Trophoblast cell (in vitro differentiated cells and primary cell): ENCODE data around the gene CALHM5.

ENCODE experiments used
- DNase-seq, 2 donors: peaks; one replicate each; pipeline ENCODE4 v3.0.0-alpha.2; 2016
- H2AFZ ChIP-seq: 2 replicates; pipeline ENCODE4 v1.6.1; 2013; ENCODE audit warnings: low read length, moderate library complexity, mild to moderate bottlenecking; ENCODE audit not compliant: insufficient read depth, poor library complexity
- H2AK5ac ChIP-seq: 2 replicates; pipeline ENCODE4 v1.6.1; 2013; ENCODE audit warnings: mild to moderate bottlenecking, low read length
- H2BK120ac ChIP-seq: 2 replicates; pipeline ENCODE4 v1.6.1; 2013; ENCODE audit warnings: low read length, mild to moderate bottlenecking, moderate library complexity; ENCODE audit not compliant: insufficient read depth, poor library complexity
- H2BK12ac ChIP-seq: 2 replicates; pipeline ENCODE4 v1.6.1; 2013; ENCODE audit warnings: mild to moderate bottlenecking, low read length, moderate library complexity
- H2BK5ac ChIP-seq: 2 replicates; pipeline ENCODE4 v1.6.1; 2013; ENCODE audit warnings: low read length, low read depth, moderate library complexity, mild to moderate bottlenecking; ENCODE audit not compliant: poor library complexity
- H3K14ac ChIP-seq: 2 replicates; pipeline ENCODE4 v1.6.1; 2013; ENCODE audit warnings: mild to moderate bottlenecking, low read length
- H3K18ac ChIP-seq: 2 replicates; pipeline ENCODE4 v1.6.1; 2013; ENCODE audit warnings: mild to moderate bottlenecking, low read length
- H3K23ac ChIP-seq: 2 replicates; pipeline ENCODE4 v1.6.1; 2013; ENCODE audit warnings: low read length
- H3K27ac ChIP-seq: 2 replicates; pipeline ENCODE4 v1.5.1; 2013; ENCODE audit warnings: low read depth, mild to moderate bottlenecking, inconsistent platforms, low read length, moderate library complexity
- H3K27me3 ChIP-seq: 2 replicates; pipeline ENCODE4 v1.6.1; 2013; ENCODE audit warnings: inconsistent platforms, mild to moderate bottlenecking, low read length, moderate library complexity; ENCODE audit not compliant: insufficient read depth
- H3K36me3 ChIP-seq, 2 experiments: 1 replicate in 1 of 2; 2 replicates in 1 of 2; pipeline ENCODE4 v1.6.1; 2013; ENCODE audit warnings: low read length in 2 of 2, mild to moderate bottlenecking in 2 of 2, moderate library complexity in 1 of 2; ENCODE audit not compliant: insufficient read depth in 2 of 2, control insufficient read depth in 1 of 2
- H3K4ac ChIP-seq: 2 replicates; pipeline ENCODE4 v1.6.1; 2013; ENCODE audit warnings: low read depth, mild to moderate bottlenecking, low read length, moderate library complexity
- H3K4me1 ChIP-seq, 2 experiments: 1 replicate in 1 of 2; 2 replicates in 1 of 2; pipeline ENCODE4 v1.6.1; 2013; ENCODE audit warnings: low read length in 2 of 2, mild to moderate bottlenecking in 2 of 2, moderate library complexity in 1 of 2; ENCODE audit not compliant: insufficient read depth in 2 of 2, control insufficient read depth in 1 of 2
- H3K4me2 ChIP-seq: 2 replicates; pipeline ENCODE4 v1.6.1; 2013; ENCODE audit warnings: inconsistent platforms, mild to moderate bottlenecking, low read length, moderate library complexity
- H3K4me3 ChIP-seq: 2 replicates; pipeline ENCODE4 v1.5.1; 2013; ENCODE audit warnings: mild to moderate bottlenecking, low read depth, low read length, inconsistent platforms
- H3K79me1 ChIP-seq: one replicate; pipeline ENCODE4 v1.6.1; 2013; ENCODE audit warnings: low read length
- H3K79me2 ChIP-seq: 2 replicates; pipeline ENCODE4 v1.6.1; 2013; ENCODE audit warnings: low read length, mild to moderate bottlenecking; ENCODE audit not compliant: control insufficient read depth, insufficient read depth, poor library complexity
- H3K9ac ChIP-seq: 2 replicates; pipeline ENCODE4 v1.6.1; 2013; ENCODE audit warnings: mild to moderate bottlenecking, low read length
- H3K9me3 ChIP-seq: 2 replicates; pipeline ENCODE4 v1.6.1; 2013; ENCODE audit warnings: low read depth, mild to moderate bottlenecking, control low read depth, inconsistent platforms, low read length; ENCODE audit not compliant: insufficient read depth
- H4K12ac ChIP-seq: 2 replicates; pipeline ENCODE4 v1.6.1; 2013; ENCODE audit warnings: low read depth, mild to moderate bottlenecking, low read length, moderate library complexity
- H4K8ac ChIP-seq: 2 replicates; pipeline ENCODE4 v1.6.1; 2013; ENCODE audit warnings: low read depth, mild to moderate bottlenecking, low read length, moderate library complexity
- H4K91ac ChIP-seq: one replicate; pipeline ENCODE4 v1.6.1; 2013; ENCODE audit warnings: low read depth, mild to moderate bottlenecking, low read length, moderate library complexity
- WGBS: extraction: QIAGEN DNeasy Blood & Tissue Kit; methylation state at CpG from one replicate; pipeline ENCODE4 v1.1.7; 2013; ENCODE audit warnings: missing lambda C conversion rate; ENCODE audit not compliant: insufficient read length, insufficient coverage; ENCODE audit errors: extremely low coverage; 5-methylcytosine and 5-hydroxymethylcytosine counted together

CALHM5 gene

DNA sequence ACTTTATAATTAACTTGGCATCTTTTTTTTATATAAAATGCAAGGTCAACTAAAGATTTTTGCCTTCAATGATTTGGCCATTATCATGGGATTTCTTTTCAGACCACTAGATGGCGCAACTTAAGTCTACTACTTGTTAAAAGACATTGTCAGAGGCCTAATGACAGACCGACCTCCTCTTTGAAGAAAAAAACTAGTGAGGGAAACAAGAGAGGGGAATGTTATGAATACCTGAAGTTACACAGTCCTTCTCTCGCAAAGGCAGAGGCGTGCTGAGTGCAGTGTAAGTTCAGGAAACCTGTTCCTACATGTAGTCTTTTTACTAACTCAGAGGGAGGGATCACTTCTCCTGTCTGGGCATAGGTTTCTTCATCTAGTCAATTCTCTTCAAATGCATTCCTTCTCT lies 24.8 kb downstream of the CALHM5 start:
- WGBS = no CpG with 5 or more reads among the region's 4 CpGs

GRCh38 chr6:116542426-116542825 lies 31.0 kb downstream of the CALHM5 start:
- Histone ChIP-seq H2BK5ac (no peak overlapping the region), H3K4me1 (no peaks in the 10 kb centered on the region), H3K36me3 (no peaks in the 10 kb centered on the region), H3K4me3 (no peak overlapping the region), H3K23ac (no peak overlapping the region), H3K27me3 (no peaks in the 10 kb centered on the region), H2BK120ac (no peak overlapping the region), H3K79me1 (no peaks in the 10 kb centered on the region), H2BK12ac (no peak overlapping the region), H3K4me2 (no peak overlapping the region), H3K9ac (no peak overlapping the region), H4K8ac (no peak overlapping the region), H2AFZ (no peak overlapping the region), H3K79me2 (no peaks in the 10 kb centered on the region), H3K18ac (no peak overlapping the region), H2AK5ac (no peak overlapping the region), H3K14ac (no peak overlapping the region), H4K91ac (no peak overlapping the region), H4K12ac (no peak overlapping the region), H3K9me3 (no peaks in the 10 kb centered on the region), H3K4ac (no peak overlapping the region), H3K27ac (no peak overlapping the region)
- no peak for DNase-seq

More for the DNA sequence above, 24.8 kb downstream of the CALHM5 start:
- Histone ChIP-seq H3K36me3 (no peaks in the 10 kb centered on the region), H2BK12ac (no peak overlapping the region), H4K91ac (no peak overlapping the region), H3K9me3 (no peaks in the 10 kb centered on the region), H3K23ac (no peak overlapping the region), H3K27me3 (no peaks in the 10 kb centered on the region), H2AK5ac (no peak overlapping the region), H2BK5ac (no peak overlapping the region), H3K14ac (no peak overlapping the region), H2BK120ac (no peak overlapping the region), H3K18ac (no peak overlapping the region), H4K12ac (no peak overlapping the region), H2AFZ (no peak overlapping the region), H3K79me1 (no peaks in the 10 kb centered on the region), H3K4me2 (no peak overlapping the region), H3K79me2 (no peaks in the 10 kb centered on the region), H3K4ac (no peak overlapping the region), H3K4me3 (no peak overlapping the region), H3K27ac (no peak overlapping the region), H3K9ac (no peak overlapping the region), H4K8ac (no peak overlapping the region), H3K4me1 (no peaks in the 10 kb centered on the region)
- peak; percentile 21 to 89 for DNase-seq

DNA sequence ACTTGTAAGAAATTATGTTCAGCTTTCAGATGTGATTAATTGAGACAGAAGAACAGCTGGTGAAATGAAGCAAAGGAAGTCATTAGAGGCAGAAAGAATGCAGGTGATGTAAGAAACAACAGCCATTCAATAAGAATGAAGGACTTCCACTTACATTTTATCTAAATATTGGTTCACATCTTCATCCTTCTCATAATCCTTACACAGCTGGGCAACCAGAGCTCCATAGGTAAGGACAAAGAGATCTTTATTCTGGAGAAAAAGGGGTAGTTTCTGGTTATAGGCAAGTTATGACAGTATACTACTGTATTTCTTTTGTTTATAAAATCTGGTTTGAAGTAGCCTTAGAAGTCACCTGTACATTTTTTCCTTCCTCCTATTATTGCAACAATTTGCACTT lies 31.7 kb downstream of the CALHM5 start:
- no peaks in the 10 kb centered on the region for H3K79me2 ChIP-seq
- no peak overlapping the region for H2AK5ac ChIP-seq
- H4K8ac ChIP-seq = no peak overlapping the region
- no peaks in the 10 kb centered on the region for H3K36me3 ChIP-seq
- H3K4ac ChIP-seq = no peak overlapping the region
- no peaks in the 10 kb centered on the region for H3K9me3 ChIP-seq
- no peak overlapping the region for H2AFZ ChIP-seq
- H2BK5ac ChIP-seq = no peak overlapping the region
- H4K12ac ChIP-seq = no peak overlapping the region
- no peak for DNase-seq
- no peaks in the 10 kb centered on the region for H3K27me3 ChIP-seq
- H3K4me1 ChIP-seq = no peaks in the 10 kb centered on the region
- no peak overlapping the region for H3K4me3 ChIP-seq
- no peak overlapping the region for H2BK120ac ChIP-seq
- H2BK12ac ChIP-seq = no peak overlapping the region
- no peak overlapping the region for H3K9ac ChIP-seq
- no peaks in the 10 kb centered on the region for H3K79me1 ChIP-seq
- no peak overlapping the region for H3K14ac ChIP-seq
- no peak overlapping the region for H4K91ac ChIP-seq
- H3K23ac ChIP-seq = no peak overlapping the region
- H3K4me2 ChIP-seq = no peak overlapping the region
- H3K27ac ChIP-seq = no peak overlapping the region
- H3K18ac ChIP-seq = no peak overlapping the region

DNA sequence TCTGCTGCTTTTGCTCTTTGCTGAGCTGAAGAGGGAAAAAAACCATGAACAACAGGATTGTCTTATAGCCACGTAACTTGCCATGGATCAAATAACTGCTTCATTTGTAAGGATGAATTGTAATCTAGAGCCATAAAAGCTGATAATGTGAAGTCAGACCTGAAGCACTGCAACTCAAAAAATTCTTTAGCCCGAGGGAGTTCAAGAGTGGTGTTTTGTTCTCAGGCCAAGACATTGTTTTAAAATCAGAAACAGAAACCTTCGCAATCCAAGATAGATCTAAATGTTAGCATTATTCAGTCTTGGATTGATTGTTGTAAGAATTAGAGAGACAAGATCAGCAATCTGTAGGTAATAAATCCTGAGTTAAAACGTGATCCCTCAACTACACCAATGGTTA lies 34.2 kb downstream of the CALHM5 start, which contains the start of gene TRAPPC3L:
TSS of gene TRAPPC3L (minus strand) at position 34 of the 400 bp plus-strand sequence. CDS start 170 bp downstream, outside the sequence.
- Histone ChIP-seq H3K4me3 (no peak within 1 kb of the TSS), H3K9me3 (no peaks in the 10 kb centered on the region), H4K12ac (no peak within 1 kb of the TSS), H3K27ac (no peak within 1 kb of the TSS), H3K4me1 (no peaks in the 10 kb centered on the region), H3K27me3 (no peaks in the 10 kb centered on the region), H4K91ac (no peak within 1 kb of the TSS), H2AK5ac (no peak within 1 kb of the TSS), H3K36me3 (no peaks in the 10 kb centered on the region), H2BK5ac (no peak within 1 kb of the TSS), H3K4me2 (no peak within 1 kb of the TSS), H2BK12ac (no peak within 1 kb of the TSS), H3K18ac (no peak within 1 kb of the TSS), H3K4ac (no peak within 1 kb of the TSS), H2AFZ (no peak within 1 kb of the TSS), H3K23ac (no peak within 1 kb of the TSS), H4K8ac (no peak within 1 kb of the TSS), H3K14ac (no peak within 1 kb of the TSS), H3K79me2 (no peaks in the 10 kb centered on the region), H3K79me1 (no peaks in the 10 kb centered on the region), H2BK120ac (no peak within 1 kb of the TSS), H3K9ac (no peak within 1 kb of the TSS)
- WGBS = no CpG with 5 or more reads among the region's 4 CpGs
- no peak for DNase-seq
